Small intestine (tissue), 7 donors: ENCODE measurements around the gene SH3RF3. TPM values are rescaled to one million over a fixed set of nuclear protein-coding genes. Genes with fewer than 3 reads are reported as not detected.

Experiments used
- DNase-seq, 2 donors: peaks; one replicate each; pipeline versions ENCODE4 v3.0.0 to v3.0.0-alpha.2; 2013
- FAIRE-seq: peaks from 2 replicates; lab custom pipeline; 2012; peaks lifted over from hg19 to GRCh38; lab: Jason Lieb, UNC
- H3K27ac ChIP-seq, 3 donors: one replicate each; pipeline ENCODE4 v1.5.1; 2013; ENCODE audit warnings: low read length in 2 of 3, mild to moderate bottlenecking in 2 of 3, control low read depth in 1 of 3, inconsistent platforms in 1 of 3, low read depth in 1 of 3, moderate library complexity in 1 of 3
- H3K27me3 ChIP-seq, 3 donors: one replicate each; pipeline ENCODE4 v1.6.1; 2013; ENCODE audit warnings: low read length in 3 of 3, inconsistent platforms in 1 of 3; ENCODE audit not compliant: control insufficient read depth in 3 of 3, insufficient read depth in 3 of 3
- H3K36me3 ChIP-seq, 3 donors: one replicate each; pipeline ENCODE4 v1.6.1; 2013; ENCODE audit warnings: low read length in 3 of 3, inconsistent platforms in 1 of 3, low read depth in 1 of 3, mild to moderate bottlenecking in 1 of 3, moderate library complexity in 1 of 3; ENCODE audit not compliant: control insufficient read depth in 3 of 3, insufficient read depth in 2 of 3
- H3K4me1 ChIP-seq, 3 donors: one replicate each; pipeline ENCODE4 v1.6.1; 2013; ENCODE audit warnings: low read length in 2 of 3, inconsistent platforms in 1 of 3, low read depth in 1 of 3, mild to moderate bottlenecking in 1 of 3, moderate library complexity in 1 of 3; ENCODE audit not compliant: control insufficient read depth in 3 of 3, insufficient read depth in 2 of 3
- H3K4me3 ChIP-seq, 3 donors: one replicate each; pipeline ENCODE4 v1.5.1; 2013; ENCODE audit warnings: low read length in 3 of 3, control low read depth in 1 of 3, inconsistent platforms in 1 of 3, low read depth in 1 of 3, mild to moderate bottlenecking in 1 of 3, moderate library complexity in 1 of 3
- H3K9me3 ChIP-seq, 2 donors: one replicate each; pipeline ENCODE4 v1.6.1; 2013; ENCODE audit warnings: low read depth in 1 of 2, low read length in 1 of 2; ENCODE audit not compliant: control insufficient read depth in 2 of 2, insufficient read depth in 1 of 2
- WGBS, 3 donors: extraction: QIAGEN DNeasy Blood & Tissue Kit; methylation state at CpG; one replicate each; pipeline ENCODE4 v1.1.7; 2013; 5-methylcytosine and 5-hydroxymethylcytosine counted together
- polyA plus RNA-seq, 4 donors: library from polyadenylated mRNA; stranded (reverse) in 3 of 4; unstranded in 1 of 4; fragments of 200-250 nt in 3 of 4; fragments of 120-200 nt in 1 of 4; gene quantifications; one replicate each; pipeline versions ENCODE4 v1.2.1 to v1.2.3, GENCODE V29; 2013
- donor health status: healthy with polysubstance abuse.
- donor health status: control.
- donor health status: control.
- donor health status: Bipolar disorder and iron deficiency.
- donor health status: healthy.

Gene SH3RF3
- polyA plus RNA-seq, 4 donors = 0.22 to 3.9 (median 1.2) TPM

- no peaks in the 10 kb centered on the region for H3K36me3 ChIP-seq
- peaks cover 0 to 35% (median 0%) of the 10 kb centered on the region in 3 donors for H3K27me3 ChIP-seq
- no peak for DNase-seq
- no peaks in the 10 kb centered on the region for H3K4me1 ChIP-seq
- no peak overlapping the region for H3K4me3 ChIP-seq
- H3K9me3 ChIP-seq = no peaks in the 10 kb centered on the region
- FAIRE-seq = no peak
- H3K27ac ChIP-seq = no peak overlapping the region
- 69 to 77% (median 74%) methylated on average over 6 of the region's 6 CpGs for WGBS, 3 donors
These were observed 8.6 kb downstream of the SH3RF3 start for GRCh38 chr2:109137616-109138015.

GRCh38 chr2:109138449-109138848 is 9.4 kb downstream of the SH3RF3 start:
- DNase-seq (no peak), FAIRE-seq (no peak)
- no peak overlapping the region for H3K4me3 ChIP-seq
- WGBS, 3 donors = 44 to 61% (median 52%) methylated on average over 2 of the region's 2 CpGs
- no peak overlapping the region for H3K27ac ChIP-seq
- peaks cover 0 to 35% (median 0%) of the 10 kb centered on the region in 3 donors for H3K27me3 ChIP-seq
- no peaks in the 10 kb centered on the region for H3K9me3 ChIP-seq
- no peaks in the 10 kb centered on the region for H3K36me3 ChIP-seq
- no peaks in the 10 kb centered on the region for H3K4me1 ChIP-seq

- Histone ChIP-seq H3K9me3 (no peaks in the 10 kb centered on the region), H3K27me3 (peaks cover 0 to 31% (median 0%) of the 10 kb centered on the region in 3 donors), H3K36me3 (no peaks in the 10 kb centered on the region), H3K27ac (no peak overlapping the region), H3K4me3 (no peak overlapping the region), H3K4me1 (no peaks in the 10 kb centered on the region)
- FAIRE-seq = no peak
- WGBS, 3 donors = 88 to 94% (median 88%) methylated on average over 4 of the region's 4 CpGs
- no peak for DNase-seq
These were observed 10.0 kb downstream of the SH3RF3 start for GRCh38 chr2:109139002-109139401.

GRCh38 chr2:109139865-109140396 is 10.9 kb downstream of the SH3RF3 start:
- H3K36me3 ChIP-seq = no peaks in the 10 kb centered on the region
- H3K27ac ChIP-seq = no peak overlapping the region
- H3K4me1 ChIP-seq = no peaks in the 10 kb centered on the region
- H3K4me3 ChIP-seq = no peak overlapping the region
- WGBS, 3 donors = 70 to 81% (median 75%) methylated on average over 10 of the region's 10 CpGs
- FAIRE-seq (no peak), DNase-seq (no peak)
- H3K27me3 ChIP-seq = peaks cover 0 to 23% (median 0%) of the 10 kb centered on the region in 3 donors
- H3K9me3 ChIP-seq = no peaks in the 10 kb centered on the region

GRCh38 chr2:109141006-109141600 is 12.1 kb downstream of the SH3RF3 start:
- DNase-seq (no peak), FAIRE-seq (no peak)
- Histone ChIP-seq H3K4me3 (no peak overlapping the region), H3K9me3 (no peaks in the 10 kb centered on the region), H3K4me1 (no peaks in the 10 kb centered on the region), H3K27me3 (peaks cover 0 to 13% (median 0%) of the 10 kb centered on the region in 3 donors), H3K27ac (no peak overlapping the region), H3K36me3 (no peaks in the 10 kb centered on the region)
- WGBS, 3 donors = 87 to 92% (median 88%) methylated on average over 12 of the region's 12 CpGs

GRCh38 chr2:109141727-109142283 is 12.8 kb downstream of the SH3RF3 start:
- peaks cover 0 to 8% (median 0%) of the 10 kb centered on the region in 3 donors for H3K27me3 ChIP-seq
- FAIRE-seq (no peak), DNase-seq (no peak)
- H3K9me3 ChIP-seq = no peaks in the 10 kb centered on the region
- no peak overlapping the region for H3K27ac ChIP-seq
- WGBS, 3 donors = 77 to 82% (median 79%) methylated on average over 8 of the region's 8 CpGs
- H3K4me1 ChIP-seq = no peaks in the 10 kb centered on the region
- H3K36me3 ChIP-seq = no peaks in the 10 kb centered on the region
- no peak overlapping the region for H3K4me3 ChIP-seq

GRCh38 chr2:109142416-109143210 is 13.6 kb downstream of the SH3RF3 start:
- H3K27me3 ChIP-seq = peaks cover 0 to 4% (median 0%) of the 10 kb centered on the region in 3 donors
- WGBS, 3 donors = 80 to 85% (median 80%) methylated on average over 16 of the region's 16 CpGs
- H3K36me3 ChIP-seq = no peaks in the 10 kb centered on the region
- no peak overlapping the region for H3K27ac ChIP-seq
- no peaks in the 10 kb centered on the region for H3K4me1 ChIP-seq
- DNase-seq (no peak), FAIRE-seq (no peak)
- no peaks in the 10 kb centered on the region for H3K9me3 ChIP-seq
- no peak overlapping the region for H3K4me3 ChIP-seq
